GM21717 (cell line): ENCODE measurements around the gene LRRC8D.
A peak's percentile ranks its signal among the peaks of the same experiment; 100 is the strongest.

Experiments used
- ATAC-seq: cut with Tn5 transposase; IDR thresholded peaks from one replicate; pipeline ENCODE4 v1.9.1; 2021; ENCODE audit warnings: mild to moderate bottlenecking, moderate library complexity; ENCODE audit not compliant: unreplicated experiment

The LRRC8D gene

GRCh38 chr1:89953131-89953626, 132.3 kb downstream of the LRRC8D start:
- peak; percentile 46 for ATAC-seq

GRCh38 chr1:89953929-89954328, 133.1 kb downstream of the LRRC8D start:
- ATAC-seq, result no peak

DNA sequence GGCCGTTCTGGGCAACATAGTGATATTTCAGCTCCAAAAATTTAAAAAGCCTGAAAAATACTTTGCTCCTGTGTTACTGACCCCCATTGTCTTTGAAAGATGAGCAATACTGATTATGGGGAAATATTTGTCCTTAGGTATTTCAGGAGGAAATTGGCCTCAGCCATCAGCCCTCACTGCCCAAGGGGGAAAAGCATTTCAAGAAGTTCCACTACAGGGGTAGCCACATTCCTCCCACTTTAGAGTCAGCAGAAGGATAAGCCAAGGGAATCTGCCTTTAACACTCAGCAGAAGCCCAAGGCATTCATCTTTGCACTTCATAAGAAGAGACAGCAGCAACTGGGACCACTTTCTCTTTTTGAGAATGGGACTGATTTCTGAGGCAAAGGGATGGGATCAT, 133.6 kb downstream of the LRRC8D start:
- no peak for ATAC-seq

- no peak for ATAC-seq
These were observed 134.7 kb downstream of the LRRC8D start for GRCh38 chr1:89955311-89956205.

DNA sequence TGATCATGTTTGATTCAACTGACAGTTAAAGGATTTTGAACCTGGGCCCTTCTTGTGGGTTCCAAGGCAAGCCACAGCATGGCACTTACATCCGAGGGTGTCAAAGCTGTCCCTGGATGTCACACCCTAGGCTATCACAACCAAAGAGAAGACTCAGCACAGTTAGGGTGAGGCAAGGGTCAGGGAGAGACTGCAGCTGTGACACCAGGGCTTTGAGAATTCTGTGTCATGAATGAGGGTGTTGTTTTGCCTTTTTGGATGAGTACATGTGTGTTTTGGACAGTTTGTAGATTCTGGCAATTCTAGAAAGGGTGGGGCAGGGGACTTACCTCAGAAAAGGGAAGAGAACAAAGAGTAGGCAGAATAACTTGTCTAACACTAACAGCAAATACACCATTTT, 136.3 kb downstream of the LRRC8D start:
- no peak for ATAC-seq

GRCh38 chr1:89958851-89959654, 138.2 kb downstream of the LRRC8D start:
- no peak for ATAC-seq

- no peak for ATAC-seq
These were observed 138.9 kb downstream of the LRRC8D start for GRCh38 chr1:89959719-89960118.

GRCh38 chr1:89962024-89962741, 141.4 kb downstream of the LRRC8D start:
- ATAC-seq, result no peak

GRCh38 chr1:89962742-89963075, 141.9 kb downstream of the LRRC8D start:
- ATAC-seq, result no peak

- ATAC-seq, result no peak
These were observed 144.4 kb downstream of the LRRC8D start for GRCh38 chr1:89965193-89965768.

- no peak for ATAC-seq
These were observed 145.8 kb downstream of the LRRC8D start for GRCh38 chr1:89966656-89967055.

- ATAC-seq, result peak; percentile 74
These were observed 150.8 kb downstream of the LRRC8D start for GRCh38 chr1:89971600-89971999.

DNA sequence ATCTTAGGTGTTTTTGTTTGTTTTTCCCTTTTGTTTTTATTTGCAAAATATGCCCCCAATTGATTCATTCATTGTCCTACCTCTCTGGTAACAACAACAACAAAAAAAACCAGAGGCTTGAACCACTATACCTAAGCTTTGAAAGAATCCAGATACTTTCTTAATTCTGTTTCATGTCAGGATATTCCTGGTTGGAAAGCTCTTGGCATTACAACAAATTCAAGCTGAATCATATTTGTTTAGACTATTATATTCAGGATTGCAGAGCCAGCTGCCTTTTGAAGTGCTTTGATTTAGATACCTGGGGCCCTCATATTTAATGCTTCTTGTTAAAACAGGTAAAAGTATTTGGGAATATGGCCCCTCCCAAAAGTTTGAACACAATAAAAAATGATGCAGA, 151.2 kb downstream of the LRRC8D start:
- no peak for ATAC-seq

GRCh38 chr1:89973471-89974127, 152.8 kb downstream of the LRRC8D start:
- ATAC-seq, result no peak

DNA sequence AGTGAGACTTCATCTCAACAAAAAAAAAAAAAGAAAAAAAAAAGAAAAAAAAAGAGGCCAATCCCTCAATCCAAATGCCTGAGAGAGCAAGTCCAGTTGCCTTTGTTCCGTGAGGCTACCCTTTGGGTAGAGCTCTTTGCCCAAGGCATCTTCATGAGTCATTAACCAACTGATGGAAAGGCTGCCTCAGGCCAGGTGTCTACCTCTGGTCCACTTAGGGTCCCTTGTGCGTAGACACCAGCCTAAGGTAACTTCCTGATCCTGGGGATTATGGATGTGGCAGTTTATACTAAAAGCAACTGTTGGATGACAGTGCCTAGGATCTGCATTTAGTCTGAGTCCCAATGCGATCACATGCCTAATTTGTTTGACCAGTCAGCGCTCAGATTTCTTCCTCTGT, 153.4 kb downstream of the LRRC8D start:
- ATAC-seq, result no peak

DNA sequence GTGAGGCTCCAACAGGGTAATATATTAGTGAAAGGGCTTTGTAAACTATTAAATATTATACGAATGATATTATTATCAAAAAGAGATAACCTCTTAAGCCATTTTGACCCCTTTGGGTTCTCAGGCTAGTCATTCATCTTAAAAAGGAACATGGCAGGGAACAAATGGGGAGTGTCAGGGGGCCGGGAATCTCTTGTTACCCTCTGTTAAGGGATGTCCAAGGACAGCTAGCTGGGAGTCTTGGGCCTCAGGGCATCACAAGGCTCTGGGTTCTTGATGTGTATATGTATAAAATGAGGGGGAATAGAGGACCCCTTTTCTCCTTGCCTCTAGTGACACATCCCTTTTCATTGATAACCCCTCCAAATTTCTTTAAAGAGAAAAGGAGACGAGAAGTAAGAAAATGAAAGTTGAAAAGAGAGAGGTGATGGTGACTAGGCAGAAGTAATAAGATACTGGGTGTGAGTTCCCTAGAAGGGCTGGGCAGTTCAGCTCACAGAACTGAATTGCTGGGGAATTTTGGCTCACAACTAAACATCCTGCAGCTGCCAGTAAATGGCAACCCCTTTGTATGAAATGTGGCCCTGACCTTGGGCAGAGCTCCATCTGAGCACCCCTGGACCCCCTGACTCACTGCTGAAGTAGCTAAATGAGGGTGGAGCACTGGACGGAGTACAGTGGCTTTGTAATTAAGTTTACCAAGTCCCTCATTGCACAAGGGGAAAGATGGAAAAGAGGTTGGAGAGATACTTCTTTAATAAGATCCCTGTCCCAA, 154.1 kb downstream of the LRRC8D start:
- ATAC-seq, result no peak

- ATAC-seq, result no peak
These were observed 154.8 kb downstream of the LRRC8D start for GRCh38 chr1:89975540-89976125.

GRCh38 chr1:89978755-89979154, 157.9 kb downstream of the LRRC8D start:
- no peak for ATAC-seq

GRCh38 chr1:89980605-89981004, 159.8 kb downstream of the LRRC8D start:
- no peak for ATAC-seq
